GM21529 (cell line): Measurements from ENCODE around the gene TUBB4A.

ENCODE experiments used
- ATAC-seq: cut with Tn5 transposase; IDR thresholded peaks from one replicate; pipeline ENCODE4 v1.9.1; 2021; ENCODE audit not compliant: unreplicated experiment

The TUBB4A gene

DNA sequence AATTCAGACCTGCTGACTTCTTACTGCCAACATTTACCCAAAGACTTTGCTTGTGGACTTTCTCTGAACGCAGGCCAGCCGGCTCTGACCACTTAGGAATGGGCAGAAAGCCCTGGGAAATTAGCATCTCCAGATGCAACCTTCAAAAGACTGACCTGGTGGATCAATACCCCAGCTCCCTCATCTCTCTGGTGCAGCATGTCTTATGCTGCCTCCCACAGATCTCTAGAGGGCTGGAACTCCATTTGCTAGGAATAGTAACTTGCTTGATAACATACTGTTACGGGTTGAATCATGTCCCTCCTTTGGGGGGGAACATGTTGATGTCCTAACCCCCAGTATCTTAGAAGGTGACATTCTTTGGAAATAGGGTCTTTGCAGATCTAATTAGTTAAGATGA lies 55.7 kb downstream of the TUBB4A start:
- ATAC-seq = no peak
